SK-N-SH (cell line): ENCODE data around the gene ECM1.

Experiments
- CTCF ChIP-seq: fragments of 200-600 bp; sonication (generic); IDR thresholded peaks from 2 replicates; pipeline ENCODE4 v1.6.1; 2017; ENCODE audit warnings: antibody characterized with exemption, mild to moderate bottlenecking, moderate library complexity
- JUND ChIP-seq: IDR thresholded peaks from 2 replicates; pipeline ENCODE4 v1.4.0; 2012
- REST ChIP-seq: IDR thresholded peaks from 2 replicates; pipeline ENCODE4 v1.6.1; 2012; ENCODE audit warnings: mild to moderate bottlenecking, low read depth, low read length, moderate library complexity

- TF ChIP-seq CTCF: no peak
- TF ChIP-seq JUND: no peak
- no peak for TF ChIP-seq REST
Observed at GRCh38 chr1:150529017-150529416, 21.1 kb downstream of the ECM1 start.
